PFSK-1 (cell line): ENCODE data around the gene DRC3.

Experiments used
- POLR2AphosphoS5 ChIP-seq: IDR thresholded peaks from 2 replicates; pipeline ENCODE4 v1.6.1; 2012; ENCODE audit warnings: low read depth, mild to moderate bottlenecking, control low read depth, low read length, moderate library complexity
- TAF1 ChIP-seq: IDR thresholded peaks from 2 replicates; pipeline ENCODE4 v1.6.1; 2012; ENCODE audit warnings: low read length, control low read depth, borderline replicate concordance; ENCODE audit not compliant: insufficient read depth
- TF ChIP-seq, protein P1 (sequence below), 2 experiments: IDR thresholded peaks; 2 replicates each; pipeline versions ENCODE4 v1.6.1 to v1.8.0; 2011 to 2012; ENCODE audit warnings: low read depth in 2 of 2, low read length in 2 of 2, control low read depth in 1 of 2, inconsistent platforms in 1 of 2, mild to moderate bottlenecking in 1 of 2, moderate library complexity in 1 of 2; ENCODE audit not compliant: insufficient read depth in 1 of 2

DNA sequence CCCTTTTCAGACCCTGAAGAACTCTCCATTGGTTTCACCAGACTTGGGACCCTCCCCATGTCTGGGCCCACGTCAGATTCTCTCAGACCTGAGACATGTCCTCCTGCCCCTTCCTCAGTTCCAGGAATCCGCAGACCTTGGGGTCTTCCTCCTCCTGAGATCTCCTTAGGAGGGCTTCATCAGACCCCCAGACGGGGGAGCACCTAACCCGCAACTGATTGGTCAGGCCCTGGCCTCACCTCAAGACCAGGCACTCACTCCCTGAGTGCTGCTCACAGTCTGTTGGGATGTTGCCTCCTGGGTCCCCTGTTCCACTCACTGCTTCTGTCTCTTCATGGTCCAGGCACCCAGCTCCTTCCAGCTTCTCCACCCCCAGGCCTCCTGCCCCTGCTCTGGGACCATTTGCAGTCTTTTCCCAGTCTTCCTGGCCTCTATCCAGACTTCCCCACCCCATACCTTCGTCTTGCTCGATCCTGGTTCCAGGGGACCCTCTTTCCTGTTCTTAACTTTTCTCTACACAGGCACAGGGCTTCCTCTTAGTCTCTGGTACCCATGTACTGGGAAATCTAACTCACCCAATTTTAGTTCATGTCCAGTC, 67.7 kb downstream of the DRC3 start:
- TF ChIP-seq POLR2AphosphoS5 (no peak), TAF1 (no peak)
- TF ChIP-seq, protein P1, sequence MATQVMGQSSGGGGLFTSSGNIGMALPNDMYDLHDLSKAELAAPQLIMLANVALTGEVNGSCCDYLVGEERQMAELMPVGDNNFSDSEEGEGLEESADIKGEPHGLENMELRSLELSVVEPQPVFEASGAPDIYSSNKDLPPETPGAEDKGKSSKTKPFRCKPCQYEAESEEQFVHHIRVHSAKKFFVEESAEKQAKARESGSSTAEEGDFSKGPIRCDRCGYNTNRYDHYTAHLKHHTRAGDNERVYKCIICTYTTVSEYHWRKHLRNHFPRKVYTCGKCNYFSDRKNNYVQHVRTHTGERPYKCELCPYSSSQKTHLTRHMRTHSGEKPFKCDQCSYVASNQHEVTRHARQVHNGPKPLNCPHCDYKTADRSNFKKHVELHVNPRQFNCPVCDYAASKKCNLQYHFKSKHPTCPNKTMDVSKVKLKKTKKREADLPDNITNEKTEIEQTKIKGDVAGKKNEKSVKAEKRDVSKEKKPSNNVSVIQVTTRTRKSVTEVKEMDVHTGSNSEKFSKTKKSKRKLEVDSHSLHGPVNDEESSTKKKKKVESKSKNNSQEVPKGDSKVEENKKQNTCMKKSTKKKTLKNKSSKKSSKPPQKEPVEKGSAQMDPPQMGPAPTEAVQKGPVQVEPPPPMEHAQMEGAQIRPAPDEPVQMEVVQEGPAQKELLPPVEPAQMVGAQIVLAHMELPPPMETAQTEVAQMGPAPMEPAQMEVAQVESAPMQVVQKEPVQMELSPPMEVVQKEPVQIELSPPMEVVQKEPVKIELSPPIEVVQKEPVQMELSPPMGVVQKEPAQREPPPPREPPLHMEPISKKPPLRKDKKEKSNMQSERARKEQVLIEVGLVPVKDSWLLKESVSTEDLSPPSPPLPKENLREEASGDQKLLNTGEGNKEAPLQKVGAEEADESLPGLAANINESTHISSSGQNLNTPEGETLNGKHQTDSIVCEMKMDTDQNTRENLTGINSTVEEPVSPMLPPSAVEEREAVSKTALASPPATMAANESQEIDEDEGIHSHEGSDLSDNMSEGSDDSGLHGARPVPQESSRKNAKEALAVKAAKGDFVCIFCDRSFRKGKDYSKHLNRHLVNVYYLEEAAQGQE (IDR thresholded peaks at IDR 0.05; ENCODE audit: insufficient read depth in 1 of 2, low read depth in 2 of 2, low read length in 2 of 2): no peak
